Measurements from ENCODE around the gene PSMB7.

DNA sequence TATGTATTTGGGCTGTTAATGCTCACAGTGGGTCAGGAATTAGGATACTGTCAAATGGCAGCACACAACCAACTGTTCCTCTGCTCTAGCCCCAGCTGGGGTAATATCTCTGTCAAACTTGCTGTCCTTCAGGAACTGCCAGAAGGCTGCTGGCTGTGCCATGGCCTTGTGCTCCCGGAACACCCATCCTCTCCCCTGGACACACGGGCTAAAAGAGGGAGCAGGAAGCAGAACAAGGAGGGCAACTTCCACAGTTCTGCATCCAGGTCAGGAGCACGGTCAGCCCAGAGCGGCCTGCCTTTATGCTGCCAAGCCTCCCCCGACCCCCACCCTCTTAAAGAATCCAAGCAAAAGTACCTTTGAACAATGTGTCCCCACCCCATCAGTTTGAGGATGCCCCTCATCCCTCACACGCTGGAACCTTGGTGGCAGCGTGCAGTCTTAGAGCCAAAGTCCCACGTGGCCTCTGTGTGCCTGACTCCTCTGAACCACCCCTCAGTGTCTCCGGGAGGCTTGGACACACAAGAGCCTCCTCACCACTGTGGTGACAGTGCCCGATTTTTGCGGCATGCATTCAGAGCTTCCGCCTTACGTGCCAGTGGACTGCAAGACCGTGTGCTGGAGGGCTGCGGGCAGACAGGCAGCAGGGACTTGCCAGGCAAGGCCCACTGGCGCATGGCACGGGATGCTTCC is 60.8 kb downstream of the PSMB7 start:
- no peak for TF ChIP-seq CTCF (IDR thresholded peaks at IDR 0.05)
- TF ChIP-seq POLR2A (IDR thresholded peaks at IDR 0.05) = no peak

Data from lower leg skin (tissue), 3 donors.